ENCODE measurements around the gene ELK4. TPM values are rescaled to one million over a fixed set of nuclear protein-coding genes. Genes with fewer than 3 reads are reported as not detected.

Gene ELK4
- total and polyA plus RNA-seq, 2 of the 8 experiments (the other 6 are each of a cell fraction or from before 2014, with no cell fraction given): 2.9 to 26.3 TPM

DNA sequence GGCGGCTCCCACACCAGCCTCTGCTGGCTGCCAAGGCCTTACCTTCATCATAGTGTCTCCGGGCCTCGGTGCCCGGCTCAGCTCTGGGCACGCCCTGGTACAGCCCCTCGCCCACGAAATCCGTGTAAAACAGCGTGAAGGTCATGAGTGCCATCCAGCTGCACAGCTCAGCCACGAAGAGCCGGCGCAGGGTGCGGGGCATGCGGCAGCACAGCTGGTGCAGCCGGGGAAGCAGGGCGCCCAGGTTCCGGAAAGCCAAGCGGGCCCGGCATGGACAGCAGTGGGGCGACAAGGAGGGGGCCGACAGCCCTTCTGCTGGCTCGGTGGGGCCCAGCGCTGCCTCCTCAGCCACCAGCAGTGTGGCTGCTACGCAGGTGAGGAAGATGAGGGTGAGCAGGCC, 31.0 kb upstream of the ELK4 start:
- no peak overlapping the region for H2BK5ac ChIP-seq (ENCODE audit: low read depth, low read length)
- H3K9me3 ChIP-seq (ENCODE audit: insufficient read depth in 2 of 2, low read depth in 1 of 2, low read length in 1 of 2): no peaks in the 10 kb centered on the region
- H3K27me3 ChIP-seq (replicated peaks in 1 of 4; ENCODE audit: control insufficient read depth in 3 of 4, extremely low read depth in 1 of 4, insufficient read depth in 3 of 4, low read length in 3 of 4): no peaks in the 10 kb centered on the region
- POLR2A ChIA-PET (ENCODE audit: partially characterized antibody): interaction anchor here (1.4 to 19.3 kb wide), 4 partner anchors 18 to 71 kb away, joined by 3 to 241 read pairs (median 3); partner anchors contain the start of genes ELK4 and SLC45A3
- no peak for DNase-seq (ENCODE audit: low read depth in 1 of 2, low spot score in 2 of 2)
- H3K27ac ChIP-seq (ENCODE audit: low read depth, low read length): no peak overlapping the region
- no peak overlapping the region for H3K9ac ChIP-seq (replicated peaks in 1 of 4; ENCODE audit: extremely low read depth in 1 of 4, low read depth in 3 of 4, low read length in 3 of 4)
- H4K8ac ChIP-seq (ENCODE audit: extremely low read depth, insufficient read depth, low read length): no peak overlapping the region
- no peak overlapping the region for H2BK12ac ChIP-seq (ENCODE audit: low read depth, low read length)
- CTCF ChIA-PET (ENCODE audit: partially characterized antibody): interaction anchor here (0.6 to 18.5 kb wide), 10 partner anchors 11 to 985 kb away, joined by 3 to 856 read pairs (median 100); partner anchors contain the start of genes ELK4 and SLC45A3
- no peak overlapping the region for H3K4ac ChIP-seq (replicated peaks; ENCODE audit: insufficient read length, low read depth, low read length)
- peaks cover 2 to 13% (median 7%) of the 10 kb centered on the region in 4 experiments; a peak in 6 of 8 replicates for H3K36me3 ChIP-seq (ENCODE audit: control insufficient read depth in 2 of 4, insufficient read depth in 4 of 4, low read length in 3 of 4)
- H2BK20ac ChIP-seq (ENCODE audit: low read length): no peak overlapping the region
- no peak overlapping the region for H2BK15ac ChIP-seq (ENCODE audit: low read length)
- H3K4me1 ChIP-seq (replicated peaks in 1 of 4; ENCODE audit: control insufficient read depth in 3 of 4, insufficient read depth in 4 of 4, low read length in 3 of 4): peaks cover 0 to 15% (median 8%) of the 10 kb centered on the region in 4 experiments; a peak in 5 of 7 replicates
- H3K79me2 ChIP-seq (ENCODE audit: control insufficient read depth in 1 of 2, insufficient read depth in 2 of 2, low read length in 2 of 2): peaks cover 0 to 17% of the 10 kb centered on the region in 2 experiments; a peak in 2 of 4 replicates
- no peak overlapping the region for H2BK120ac ChIP-seq (replicated peaks; ENCODE audit: low read depth, low read length)
- peaks cover 1 to 4% of the 10 kb centered on the region in 2 experiments for H4K20me1 ChIP-seq (replicated peaks in 1 of 2; ENCODE audit: control insufficient read depth in 1 of 2, insufficient read depth in 2 of 2, low read length in 2 of 2)
- H4K91ac ChIP-seq (replicated peaks; ENCODE audit: insufficient read length, low read length): no peak overlapping the region
- TF ChIP-seq SP4 (IDR thresholded peaks at IDR 0.05; ENCODE audit: low read length): no peak
- no peak for TF ChIP-seq CHD1 (IDR thresholded peaks at IDR 0.05; ENCODE audit: low read depth, low read length)
- no peak for TF ChIP-seq SUZ12 (IDR thresholded peaks at IDR 0.05; ENCODE audit: low read length)
- no peak for TF ChIP-seq CHD2 (IDR thresholded peaks at IDR 0.05; ENCODE audit: low read length)
- TF ChIP-seq MAFK (IDR thresholded peaks at IDR 0.05; ENCODE audit: low read depth, low read length): no peak
- TF ChIP-seq BACH1 (IDR thresholded peaks at IDR 0.05; ENCODE audit: low read length): no peak
- no peak for TF ChIP-seq CREB1 (IDR thresholded peaks at IDR 0.05)
- TF ChIP-seq SP2 (IDR thresholded peaks at IDR 0.05; ENCODE audit: low read length): no peak
- TF ChIP-seq BRCA1 (IDR thresholded peaks at IDR 0.05; ENCODE audit: low read depth, low read length): no peak
- no peak for TF ChIP-seq KDM4A (IDR thresholded peaks at IDR 0.05; ENCODE audit: low read depth, low read length, severe bottlenecking)
- no peak for TF ChIP-seq CTBP2 (IDR thresholded peaks at IDR 0.05; ENCODE audit: borderline replicate concordance, insufficient read depth, insufficient read length, low read length)
- H3K4me3 ChIP-seq (ENCODE audit: extremely low read depth in 1 of 4, insufficient read depth in 2 of 4, low read depth in 3 of 4, low read length in 4 of 4): no peak overlapping the region
- 92% methylated on average over 23 of the region's 24 CpGs; no CpG with 5 or more reads in 1 of the 2 experiments for whole genome bisulfite sequencing, 2 experiments (ENCODE audit: extremely low coverage in 1 of 2, insufficient coverage in 1 of 2, insufficient read length in 1 of 2, insufficient replicate concordance in 2 of 2, low coverage in 1 of 2, low lambda C conversion rate in 2 of 2, missing lambda C conversion rate in 1 of 2)
- FAIRE-seq: no peak
- peaks cover 7% of the 10 kb centered on the region; the same call in 1 of the 2 replicates for H3K79me1 ChIP-seq (ENCODE audit: low read depth, low read length)
- no peak overlapping the region for H3K56ac ChIP-seq (replicated peaks; ENCODE audit: insufficient read length, low read depth, low read length)
- no peak overlapping the region for H2AK5ac ChIP-seq (ENCODE audit: low read depth, low read length)
- no peaks in the 10 kb centered on the region for H3K23me2 ChIP-seq (ENCODE audit: low read depth, low read length)
- no peak overlapping the region for H4K5ac ChIP-seq (ENCODE audit: insufficient read length, low read depth, low read length)
- no peak overlapping the region for H3K23ac ChIP-seq (ENCODE audit: insufficient read length)
- H3K14ac ChIP-seq (ENCODE audit: insufficient read length): no peak overlapping the region
- H3K4me2 ChIP-seq (ENCODE audit: insufficient read depth in 1 of 2, low read depth in 2 of 2, low read length in 2 of 2): no peak overlapping the region
- no peak overlapping the region for H2AFZ ChIP-seq (ENCODE audit: low read length)
- no peak overlapping the region for H3K18ac ChIP-seq (ENCODE audit: extremely low read depth, low read length)
